COR-L47 (cell line): ENCODE data around the gene NRAS.
"Not testable (repeated sequence)": the region's sequence is repeated elsewhere in the genome, so short reads cannot be mapped to it uniquely, and the experiment has no call there.

ENCODE experiments used
- DNase-seq: peaks from one replicate; lab custom pipeline; 2025; lab: John Stamatoyannopoulos, UW

NRAS gene

GRCh38 chr1:114716304-114717170, at the start of gene NRAS:
TSS of gene NRAS (minus strand) at chr1:114716771. CDS start at chr1:114716160, 611 bp downstream.
- DNase-seq, result peak; percentile 88

DNA sequence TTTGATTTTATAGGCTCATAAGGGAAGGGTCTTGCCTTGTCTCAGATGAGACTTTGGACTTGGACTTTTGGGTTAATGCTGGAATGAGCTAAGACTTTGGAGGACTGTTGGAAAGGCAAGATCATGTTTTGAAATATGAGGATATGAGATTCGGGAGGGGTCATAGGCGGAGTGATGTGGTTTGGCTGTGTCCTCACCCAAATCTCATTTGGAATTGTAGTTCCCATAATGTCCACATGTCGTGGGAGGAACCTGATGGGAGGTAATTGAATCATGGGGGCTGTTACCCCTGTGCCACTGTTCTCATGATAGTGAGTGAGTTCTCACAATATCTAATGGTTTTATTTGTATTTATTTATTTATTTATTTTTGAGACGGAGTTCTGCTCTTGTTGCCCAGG, 48.1 kb upstream of the NRAS start:
- no peak for DNase-seq

GRCh38 chr1:114758256-114758832, 41.8 kb upstream of the NRAS start:
- DNase-seq, result no peak

- DNase-seq, result peak; percentile 98
Observed at GRCh38 chr1:114757455-114758255, 41.1 kb upstream of the NRAS start, which contains the start of gene CSDE1. TSS of gene CSDE1 (minus strand) at chr1:114757984. CDS start at chr1:114739890, 18,094 bp downstream.

GRCh38 chr1:114756949-114757454, 40.4 kb upstream of the NRAS start:
- peak; percentile 26 for DNase-seq

DNA sequence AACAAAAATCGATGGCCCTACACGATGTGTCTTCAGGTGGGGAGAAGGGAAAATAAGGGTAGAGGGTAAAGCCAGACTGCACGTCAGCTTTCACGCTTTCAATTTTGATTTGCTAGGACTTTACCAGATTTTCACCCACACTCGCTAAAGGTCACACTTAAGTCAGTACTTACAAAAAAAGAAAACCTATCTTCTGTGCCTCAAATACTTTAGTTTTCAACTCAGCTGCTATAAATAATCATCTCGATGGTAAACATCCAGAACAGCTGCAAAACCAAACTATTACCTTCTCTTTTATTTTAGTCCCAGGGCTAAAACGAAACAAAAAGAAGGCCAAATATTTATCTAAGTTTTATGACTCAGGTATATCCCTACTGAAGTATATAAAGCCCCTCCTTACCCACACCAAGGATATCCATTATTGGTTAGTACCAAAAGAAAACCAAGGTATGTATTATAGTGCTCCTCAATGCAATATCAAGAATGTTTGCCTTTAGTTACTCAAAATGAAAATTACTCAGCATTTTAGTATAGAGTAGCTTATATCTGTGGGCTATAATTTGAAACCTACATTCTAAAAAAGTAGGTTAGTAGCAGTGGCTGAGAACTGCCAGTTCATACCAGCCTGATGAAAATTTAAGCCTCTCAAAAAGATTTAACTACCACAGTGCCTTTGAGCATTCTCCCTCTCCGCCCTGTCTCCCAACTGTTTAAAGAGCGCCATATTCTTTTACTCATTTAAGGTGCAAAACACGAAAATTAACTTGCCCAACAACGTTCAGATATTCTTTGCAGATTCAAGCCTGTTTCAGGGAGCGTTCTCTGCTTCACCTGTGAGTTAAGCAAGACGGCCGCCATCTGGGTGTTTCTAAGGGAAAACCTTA, 39.7 kb upstream of the NRAS start:
- DNase-seq, result no peak

- DNase-seq, result no peak
Observed at GRCh38 chr1:114755006-114755931, 38.7 kb upstream of the NRAS start.

GRCh38 chr1:114753702-114754101, 37.1 kb upstream of the NRAS start:
- not testable (repeated sequence) for DNase-seq

- DNase-seq, result no peak
Observed at GRCh38 chr1:114753143-114753542, 36.6 kb upstream of the NRAS start.

DNA sequence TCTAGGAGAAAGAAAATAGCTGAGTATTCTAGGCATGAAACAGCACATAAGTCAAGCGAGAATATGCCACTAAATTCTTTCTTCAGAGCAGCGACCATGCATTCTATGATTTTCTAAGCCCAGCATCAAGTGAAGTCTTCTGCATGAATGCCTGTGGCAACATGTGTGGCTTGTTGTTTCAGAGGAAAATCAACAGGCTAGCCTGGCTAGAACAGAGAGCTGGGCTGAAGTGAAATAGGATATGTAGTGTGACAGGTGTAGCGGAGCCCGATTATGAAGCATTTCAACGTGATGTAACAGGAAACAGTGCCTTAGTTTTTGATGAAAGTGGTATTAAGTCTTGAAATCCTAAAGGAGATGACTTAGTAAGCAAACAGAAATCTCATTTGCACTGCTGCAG, 34.2 kb upstream of the NRAS start:
- DNase-seq, result no peak

GRCh38 chr1:114749835-114750234, 33.3 kb upstream of the NRAS start:
- no peak for DNase-seq

DNA sequence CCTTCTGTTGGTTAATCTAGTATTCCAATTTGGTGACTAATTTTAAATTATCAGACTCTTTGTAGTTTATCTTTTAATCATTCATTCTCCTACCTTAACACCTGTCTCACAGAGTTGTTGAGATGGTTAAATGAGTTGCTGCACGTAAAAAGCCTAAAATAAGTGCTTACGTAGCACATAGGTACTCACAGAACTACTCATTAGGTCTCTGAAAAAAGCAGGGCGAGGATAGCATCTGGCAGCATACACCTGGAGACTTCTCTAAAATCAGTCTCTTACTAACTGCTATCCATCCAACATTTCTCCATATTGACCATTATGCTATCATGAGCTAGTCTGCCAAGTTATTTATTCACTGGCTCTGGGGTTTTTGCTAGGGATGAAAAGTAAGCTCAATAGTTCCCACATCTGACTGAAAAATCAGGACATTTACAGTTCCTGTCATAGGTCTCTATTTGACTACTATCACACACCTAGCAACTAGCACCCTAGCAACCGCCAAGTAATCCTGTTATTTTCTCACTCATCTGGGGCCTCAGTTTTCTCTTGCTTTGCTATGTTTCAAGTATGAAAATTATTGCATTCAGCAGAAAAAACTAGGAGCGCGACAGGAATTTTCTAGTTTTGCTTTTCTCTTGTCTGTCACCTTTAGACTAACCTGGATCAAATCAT, 30.0 kb upstream of the NRAS start:
- DNase-seq, result no peak

DNA sequence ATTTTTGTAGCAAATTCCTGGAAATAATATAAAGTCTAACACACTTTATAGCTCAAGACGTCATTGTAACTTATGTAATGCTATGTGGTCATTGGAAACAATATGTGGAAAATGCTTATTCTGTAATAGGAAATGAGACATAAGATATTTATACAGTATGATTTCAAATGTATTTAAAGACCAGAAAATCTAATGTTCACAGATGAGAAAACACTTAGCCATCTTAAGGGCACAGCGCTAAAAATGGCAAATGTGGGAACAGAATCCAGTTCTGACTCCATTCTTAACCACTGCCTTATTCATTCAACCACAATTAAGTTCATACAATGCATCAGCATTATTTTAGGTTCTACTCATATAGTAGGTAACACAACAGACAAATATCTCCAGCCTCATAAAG, 28.7 kb upstream of the NRAS start:
- DNase-seq, result no peak

GRCh38 chr1:114741963-114742746, 25.6 kb upstream of the NRAS start:
- DNase-seq, result no peak

DNA sequence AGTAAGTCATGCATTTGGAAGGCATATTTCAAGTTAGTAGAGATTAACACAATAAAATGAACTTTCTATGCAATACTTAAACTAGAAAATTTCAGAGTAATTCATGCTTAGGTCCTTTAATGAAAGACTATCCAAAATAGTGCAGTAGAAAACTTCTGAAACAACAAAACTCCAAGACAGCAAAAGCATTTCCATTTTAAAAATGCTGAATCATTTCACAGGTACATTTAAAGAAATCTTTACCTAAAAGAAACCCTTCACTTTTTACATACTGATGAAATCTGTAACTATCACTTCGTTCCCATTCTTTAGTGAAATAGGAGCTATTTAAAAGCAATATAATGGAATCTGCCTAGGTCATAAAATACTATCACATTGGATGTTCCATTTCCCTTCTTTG, 23.8 kb upstream of the NRAS start:
- no peak for DNase-seq

- DNase-seq, result no peak
Observed at GRCh38 chr1:114737314-114737849, 20.8 kb upstream of the NRAS start.

DNA sequence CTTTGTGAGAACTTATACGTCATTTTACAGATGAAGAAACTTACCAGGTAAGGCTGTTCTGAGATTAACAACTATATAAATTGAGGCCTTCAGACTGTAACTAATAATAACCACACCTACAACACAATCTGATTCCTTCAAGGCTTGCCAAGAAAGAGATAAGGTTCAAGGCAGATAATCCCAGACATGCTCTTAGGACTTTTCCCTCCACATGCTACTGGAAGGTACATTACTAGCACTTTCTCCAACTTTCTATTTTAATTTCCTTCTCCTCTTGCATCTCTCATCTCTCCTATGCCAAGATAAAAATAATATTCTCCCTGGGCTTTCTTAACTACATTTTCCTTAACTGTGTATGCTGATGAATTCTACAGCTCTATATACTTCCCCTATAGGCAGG, 18.9 kb upstream of the NRAS start:
- DNase-seq, result no peak

DNA sequence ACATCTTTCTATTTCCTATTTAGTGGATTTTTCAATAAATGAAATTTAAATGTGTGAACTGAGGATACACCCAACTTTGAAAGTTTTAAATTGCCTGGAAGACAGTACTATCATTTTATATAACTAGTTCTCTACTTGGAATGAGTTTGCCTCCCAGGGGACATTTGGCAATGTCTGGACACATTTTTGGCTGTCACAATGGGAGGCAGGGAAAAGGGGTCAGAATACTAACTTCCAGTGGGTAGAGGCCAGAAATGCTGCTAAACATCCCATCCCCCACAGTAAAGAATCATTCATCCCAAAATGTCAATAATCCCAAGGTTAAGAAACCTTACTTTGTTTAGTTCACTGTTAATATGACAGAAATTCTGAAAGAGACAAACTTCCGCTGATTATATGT, 13.2 kb upstream of the NRAS start:
- DNase-seq, result no peak

DNA sequence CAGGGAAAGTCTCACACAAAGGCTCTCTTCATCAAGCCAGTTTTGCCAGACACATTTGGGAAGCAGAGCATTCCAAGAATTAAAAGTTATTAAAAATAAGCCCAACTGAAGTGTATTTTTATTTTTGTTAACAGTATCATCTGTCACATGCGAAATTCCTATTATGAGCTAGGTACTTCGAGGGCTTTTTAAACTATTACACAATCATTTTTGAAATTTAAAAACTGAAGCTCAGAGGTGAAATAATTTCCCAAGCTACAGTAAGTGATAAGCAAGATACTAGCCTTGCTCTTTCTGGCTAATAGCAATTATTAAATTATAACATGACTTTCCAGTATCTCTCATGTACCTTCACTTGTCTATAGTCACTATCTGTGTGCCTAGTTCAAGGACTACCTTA, 12.0 kb upstream of the NRAS start:
- DNase-seq, result no peak
